HG03520 (cell line): ENCODE measurements around the gene LUZP2.

ENCODE experiments used
- ATAC-seq: cut with Tn5 transposase; IDR thresholded peaks from one replicate; pipeline ENCODE4 v1.9.1; 2021; ENCODE audit warnings: mild to moderate bottlenecking, moderate library complexity; ENCODE audit not compliant: unreplicated experiment

Gene LUZP2

DNA sequence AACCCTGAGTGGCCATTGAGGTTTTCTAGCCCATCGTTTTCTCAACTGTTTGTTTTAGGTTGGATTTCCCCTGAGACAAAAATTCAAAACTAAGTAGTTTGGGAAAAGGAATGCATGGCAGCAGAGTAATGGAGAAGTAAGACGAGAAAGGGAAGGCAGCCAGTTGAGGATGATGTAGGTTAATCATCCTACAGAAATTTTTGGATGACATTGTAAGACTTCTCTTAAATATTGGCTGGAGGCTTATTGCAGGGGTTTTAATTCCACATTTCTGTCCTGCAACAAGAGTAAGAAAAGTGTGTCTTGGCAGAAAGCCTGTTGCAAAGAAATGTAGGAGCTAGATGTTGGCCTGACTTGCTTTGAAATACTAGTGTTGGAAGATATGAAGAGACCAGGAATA lies 308.8 kb downstream of the LUZP2 start:
- ATAC-seq: no peak

DNA sequence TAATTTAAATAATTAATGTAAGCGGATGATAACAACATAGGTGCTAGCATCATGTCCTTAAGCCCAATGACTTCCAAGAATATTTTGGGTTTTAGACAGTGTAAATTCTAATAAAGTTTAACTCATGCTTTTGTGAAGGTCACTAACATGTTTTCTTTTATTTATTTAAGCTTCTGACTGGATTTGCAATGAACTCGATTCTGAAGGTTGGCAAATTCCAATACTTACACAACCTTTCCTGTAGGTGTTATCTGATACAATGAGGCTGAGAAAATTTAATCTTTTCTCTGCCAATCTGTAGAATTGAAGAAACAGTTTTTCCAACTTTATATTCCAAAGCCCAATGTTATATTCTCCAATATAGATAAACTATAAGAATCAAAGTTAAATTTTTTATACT lies 311.3 kb downstream of the LUZP2 start:
- no peak for ATAC-seq

DNA sequence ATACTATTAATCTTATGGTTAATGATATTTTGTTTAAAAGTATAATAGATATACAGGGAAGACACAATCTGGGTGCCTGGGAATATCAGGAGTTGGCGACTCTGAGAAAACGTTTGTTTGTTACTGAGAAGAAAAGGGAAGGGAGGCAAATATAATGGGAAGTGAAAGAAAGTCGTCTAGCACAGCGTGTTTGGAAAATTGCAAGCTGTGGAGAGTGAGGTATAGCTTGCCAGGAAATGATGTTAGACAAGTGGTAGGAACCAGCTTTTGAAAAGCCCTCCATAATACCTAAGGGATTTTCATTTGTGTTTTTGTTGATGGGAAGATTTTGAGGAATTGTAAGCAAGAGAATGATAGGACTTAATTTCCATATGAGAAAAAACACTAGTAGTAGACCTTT lies 322.2 kb downstream of the LUZP2 start:
- no peak for ATAC-seq

DNA sequence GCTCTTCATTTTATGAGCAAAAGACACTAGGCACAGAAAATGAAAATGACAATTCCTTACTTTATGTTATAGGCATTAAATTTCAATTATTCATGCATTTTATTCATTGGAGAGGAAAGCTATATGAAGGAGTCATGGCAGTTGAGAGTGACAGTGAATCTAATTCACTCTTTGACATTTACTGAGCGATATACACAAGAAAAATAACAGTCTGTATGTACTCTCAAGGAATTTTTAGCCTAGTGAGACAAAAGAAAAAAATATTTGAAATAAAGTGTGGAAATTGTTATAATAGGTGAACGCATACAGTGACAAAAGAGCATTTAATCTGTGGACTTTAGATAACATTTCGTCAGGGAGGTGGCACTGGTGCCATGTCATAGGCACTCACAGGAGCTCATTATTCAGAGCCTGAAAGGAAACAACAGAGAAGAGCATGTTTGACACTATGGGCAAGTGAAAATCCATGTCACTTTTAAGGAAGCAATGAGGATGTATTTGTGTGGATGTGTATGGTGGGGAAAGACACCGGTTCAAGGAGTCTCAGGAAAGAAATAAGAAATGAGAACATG lies 323.1 kb downstream of the LUZP2 start:
- ATAC-seq: no peak

DNA sequence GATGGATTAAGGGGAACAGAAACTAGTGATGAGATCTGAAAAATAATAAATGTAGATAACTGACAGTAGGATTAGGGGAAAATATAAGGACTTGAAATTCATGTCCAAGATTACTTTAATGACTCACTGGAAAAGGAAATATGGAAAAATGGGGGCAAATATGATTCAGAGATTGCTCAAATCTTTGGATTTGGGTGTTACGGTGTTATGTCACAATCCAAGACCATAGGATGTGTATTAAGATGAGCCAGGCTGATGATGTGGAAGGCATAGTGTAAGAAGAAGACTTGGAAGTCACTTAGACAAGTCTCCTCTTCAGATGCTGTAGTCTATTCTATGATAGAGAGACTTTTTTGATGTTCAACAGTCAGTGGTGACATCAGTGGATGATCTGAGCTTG lies 323.7 kb downstream of the LUZP2 start:
- ATAC-seq: no peak

DNA sequence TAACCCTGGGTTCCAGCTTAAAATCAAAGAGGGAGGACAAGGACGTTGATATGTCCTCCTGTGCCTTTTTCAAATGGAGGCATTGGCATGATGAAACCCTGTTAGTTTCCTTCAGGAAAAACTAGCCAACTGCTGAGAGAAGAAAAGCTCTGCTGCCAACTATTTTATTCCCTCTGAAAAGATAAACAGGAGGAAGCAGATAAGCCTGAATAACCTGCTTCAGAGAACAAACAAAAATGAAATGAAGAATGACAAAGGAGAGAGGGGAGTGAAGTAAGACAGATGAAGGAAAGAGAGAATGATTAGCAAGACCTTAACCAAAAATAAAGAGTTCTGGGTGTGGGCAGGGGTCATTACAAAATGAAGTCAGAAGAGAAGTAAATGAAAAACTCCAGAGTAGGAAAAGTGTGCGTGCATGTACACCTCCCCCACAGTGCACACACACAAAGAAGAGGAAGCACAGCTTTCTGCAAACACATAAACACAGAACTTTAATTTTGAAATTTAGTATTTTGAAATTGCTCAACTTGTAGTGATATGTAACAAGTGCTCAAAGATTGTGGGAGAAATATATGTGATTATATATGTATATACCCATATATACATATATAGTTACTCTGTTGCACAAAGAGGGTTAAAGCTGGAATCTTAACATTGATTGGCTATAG lies 332.2 kb downstream of the LUZP2 start:
- ATAC-seq: no peak

DNA sequence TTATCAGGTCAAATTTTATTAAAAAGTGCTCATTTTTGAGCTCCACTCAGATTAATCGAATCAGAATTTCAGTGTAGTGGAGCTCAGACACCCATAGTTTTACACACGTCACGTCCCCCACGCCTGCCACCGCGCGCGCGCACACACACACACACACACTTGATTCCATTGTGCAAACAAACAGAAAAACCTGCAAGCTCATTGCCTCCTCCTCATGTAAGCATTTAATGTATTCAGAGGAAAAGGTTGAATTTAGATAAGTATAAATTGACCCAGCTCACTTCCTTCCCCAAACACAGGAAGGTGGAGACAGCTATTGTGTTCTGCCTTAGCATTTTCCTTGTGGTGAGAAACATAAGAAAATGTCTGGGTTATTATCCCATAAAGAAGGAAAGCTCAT lies 336.7 kb downstream of the LUZP2 start:
- no peak for ATAC-seq

DNA sequence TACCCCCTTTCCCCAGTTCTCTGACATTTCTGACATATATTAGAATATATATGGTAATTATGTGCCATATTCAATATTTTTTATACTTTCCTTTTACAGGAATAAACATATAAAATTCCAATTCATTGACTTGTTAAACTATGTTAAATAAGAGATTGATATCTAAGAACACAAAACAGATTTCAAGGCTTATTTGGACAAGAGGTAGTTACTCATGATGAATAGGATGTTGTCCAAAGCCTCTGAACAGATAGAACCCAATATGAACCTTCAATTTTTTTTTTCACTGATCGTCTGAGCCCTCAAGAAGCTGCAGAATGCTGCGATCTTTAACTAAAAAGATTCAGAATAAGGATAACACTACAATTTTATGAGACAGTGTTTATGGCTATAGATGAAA lies 340.3 kb downstream of the LUZP2 start:
- ATAC-seq: no peak

DNA sequence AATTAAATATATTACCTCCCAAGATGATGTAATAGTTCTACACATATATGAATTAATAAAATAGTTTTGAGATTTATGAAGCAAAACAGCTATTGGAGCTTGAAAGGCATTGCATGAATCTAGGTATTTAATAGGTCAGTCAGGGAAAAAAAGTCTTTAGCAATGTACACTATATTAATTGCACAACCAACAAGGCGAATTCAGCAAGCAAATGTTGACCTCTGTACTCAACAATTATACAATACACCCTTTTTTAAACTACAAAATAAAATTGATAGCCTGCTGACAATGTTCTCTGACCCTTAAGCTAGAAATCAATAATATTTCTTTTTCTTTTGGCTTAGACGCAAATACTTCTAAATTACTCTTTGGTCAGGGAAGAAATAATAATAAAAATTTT lies 345.5 kb downstream of the LUZP2 start:
- no peak for ATAC-seq

DNA sequence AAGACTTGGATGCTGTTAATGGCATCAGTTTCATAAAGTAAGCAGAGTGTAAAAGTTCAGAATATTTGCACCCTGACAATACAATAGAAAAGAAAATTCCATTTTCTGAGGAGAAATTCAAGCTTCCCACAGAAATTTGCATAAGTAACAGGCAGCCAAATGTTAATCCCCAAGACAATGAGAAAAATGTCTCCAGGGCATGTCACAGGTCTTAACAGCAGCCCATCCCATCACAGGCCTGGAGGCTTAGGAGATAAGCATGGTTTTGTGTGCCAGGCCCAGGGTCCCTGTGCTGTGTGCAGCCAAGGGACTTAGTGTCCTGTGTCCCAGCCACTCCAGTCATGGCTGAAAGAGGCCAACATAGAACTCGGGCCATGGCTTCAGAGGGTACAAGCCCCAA lies 347.6 kb downstream of the LUZP2 start:
- no peak for ATAC-seq

DNA sequence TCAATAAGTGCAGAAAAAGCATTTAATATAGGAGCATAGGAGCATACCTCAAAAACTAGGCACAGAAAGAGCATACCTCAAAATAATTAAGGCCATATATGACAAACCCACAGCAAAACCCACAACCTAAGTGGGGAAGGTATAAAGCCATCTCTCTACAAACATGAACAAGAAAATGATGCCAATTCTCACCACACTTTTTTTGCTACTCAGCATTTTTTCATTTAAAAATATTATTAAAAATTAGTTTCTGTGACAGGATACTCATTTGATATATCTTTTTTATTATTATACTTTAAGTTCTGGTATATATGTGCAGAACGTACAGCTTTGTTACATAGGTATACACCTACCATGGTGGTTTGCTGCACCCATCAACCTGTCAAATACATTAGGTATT lies 352.0 kb downstream of the LUZP2 start:
- ATAC-seq: no peak

DNA sequence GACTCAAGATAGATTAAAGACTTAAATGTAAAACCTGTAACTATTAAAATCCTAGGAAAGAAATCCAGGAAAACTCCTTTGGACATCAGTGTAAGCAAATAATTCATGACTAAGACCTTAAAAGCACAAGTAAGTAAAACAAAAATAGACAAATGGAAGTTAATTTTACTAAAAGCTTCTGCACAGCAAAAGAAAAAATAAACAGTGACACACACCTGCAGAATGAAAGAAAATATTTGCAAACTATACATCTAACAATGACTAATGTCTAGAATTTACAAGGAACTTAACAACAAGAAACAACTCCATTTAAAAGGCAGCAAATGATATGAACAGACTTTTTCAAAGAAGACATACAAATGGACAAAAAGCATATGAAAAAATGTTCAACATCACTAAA lies 359.1 kb downstream of the LUZP2 start:
- no peak for ATAC-seq

DNA sequence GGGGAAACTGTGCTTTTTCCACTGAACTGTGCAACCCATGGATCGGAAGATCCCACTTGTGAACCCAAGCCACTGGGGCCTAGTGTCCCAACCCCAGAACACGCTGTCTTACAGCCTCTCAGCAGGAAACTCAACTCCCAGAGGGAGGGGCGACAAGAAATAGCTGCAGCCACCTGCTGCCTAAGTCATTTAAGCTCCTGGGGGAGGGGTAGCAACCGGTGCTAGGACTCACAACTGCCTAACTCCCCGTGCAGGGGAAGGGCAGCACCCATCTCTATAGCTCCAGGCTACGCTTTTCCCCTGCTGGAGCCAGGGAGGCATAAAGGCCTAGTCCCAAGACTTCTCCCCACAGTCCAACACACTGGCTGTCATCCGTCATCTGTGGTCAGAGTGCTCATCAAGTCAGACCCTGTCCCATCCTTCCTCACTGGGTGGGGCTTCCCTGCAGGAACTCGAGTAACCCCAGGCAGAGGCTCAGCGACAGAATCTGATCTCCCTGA lies 363.0 kb downstream of the LUZP2 start:
- ATAC-seq: no peak

DNA sequence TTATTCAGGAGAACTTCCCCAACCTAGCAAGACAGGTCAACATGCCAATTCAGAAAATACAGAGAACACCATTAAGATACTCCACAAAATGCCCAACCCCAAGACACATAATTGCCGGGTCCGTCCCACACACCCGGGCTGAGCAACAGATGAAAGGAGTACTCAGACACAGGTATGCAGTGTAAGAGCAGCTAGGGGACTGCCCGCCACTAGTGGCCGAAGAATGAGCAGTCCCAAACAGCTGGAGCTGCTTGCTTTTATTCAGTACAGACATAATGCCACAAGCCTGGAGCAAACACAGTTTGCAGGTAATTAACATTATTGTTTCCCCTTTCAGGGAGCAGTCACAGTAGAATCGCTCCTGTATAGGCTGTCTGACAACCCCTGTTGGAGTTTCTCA lies 364.6 kb downstream of the LUZP2 start:
- no peak for ATAC-seq

DNA sequence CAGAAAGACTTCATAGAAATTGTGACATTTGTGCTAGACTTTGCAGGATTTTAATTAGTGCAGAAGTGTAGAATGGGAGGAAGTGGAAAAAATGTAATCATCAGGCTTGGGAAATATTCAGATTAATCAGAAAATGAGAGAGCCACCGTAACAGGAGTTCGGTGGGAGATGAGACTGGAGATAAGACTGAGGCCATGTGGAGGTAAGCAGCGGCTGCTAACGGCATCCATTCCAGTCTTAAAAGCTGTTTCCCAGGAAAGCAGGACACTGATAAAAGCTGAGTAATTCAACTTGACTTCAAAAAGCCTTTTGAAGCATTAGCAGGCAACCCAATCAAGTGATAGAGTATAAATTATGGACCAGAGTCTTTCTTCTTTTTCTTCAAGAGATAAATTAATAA lies 369.9 kb downstream of the LUZP2 start:
- ATAC-seq: no peak

DNA sequence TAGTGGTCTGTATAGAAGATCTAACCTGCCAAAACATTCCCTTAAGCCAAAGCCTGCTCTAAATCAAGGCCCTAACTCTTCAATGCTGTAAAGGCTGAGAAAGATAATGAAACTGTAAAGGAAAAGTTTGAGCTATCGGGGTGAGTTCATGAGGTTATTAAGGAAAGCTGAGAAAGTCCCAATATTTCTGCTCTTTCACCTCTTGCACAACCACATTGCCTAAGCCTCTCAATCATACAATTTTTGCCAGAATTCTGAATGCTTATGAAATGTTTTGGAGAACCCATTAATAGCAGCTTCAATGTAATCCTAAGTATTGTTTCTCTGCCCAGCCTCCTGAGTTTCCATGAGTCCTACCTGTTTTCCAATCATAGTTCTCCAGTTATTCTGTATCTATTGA lies 373.2 kb downstream of the LUZP2 start:
- no peak for ATAC-seq

DNA sequence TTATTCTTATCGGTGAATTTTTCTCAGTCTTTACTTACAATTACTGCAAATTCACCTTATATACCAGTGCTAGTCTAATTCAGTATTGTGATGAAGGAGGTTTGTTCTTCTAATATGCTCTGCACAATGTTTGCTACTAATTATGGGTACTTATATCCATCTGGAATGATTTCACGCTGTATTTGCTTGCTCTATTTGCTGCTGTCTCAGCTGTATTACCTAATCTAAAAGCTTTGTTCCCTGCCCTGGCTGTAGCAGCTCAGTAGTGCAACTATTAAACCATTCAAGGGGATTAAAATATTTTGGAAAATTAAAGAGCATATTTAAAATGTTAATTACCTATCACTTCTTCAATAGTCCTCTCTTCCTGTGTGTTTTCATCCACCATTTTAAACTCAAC lies 375.3 kb downstream of the LUZP2 start:
- no peak for ATAC-seq

DNA sequence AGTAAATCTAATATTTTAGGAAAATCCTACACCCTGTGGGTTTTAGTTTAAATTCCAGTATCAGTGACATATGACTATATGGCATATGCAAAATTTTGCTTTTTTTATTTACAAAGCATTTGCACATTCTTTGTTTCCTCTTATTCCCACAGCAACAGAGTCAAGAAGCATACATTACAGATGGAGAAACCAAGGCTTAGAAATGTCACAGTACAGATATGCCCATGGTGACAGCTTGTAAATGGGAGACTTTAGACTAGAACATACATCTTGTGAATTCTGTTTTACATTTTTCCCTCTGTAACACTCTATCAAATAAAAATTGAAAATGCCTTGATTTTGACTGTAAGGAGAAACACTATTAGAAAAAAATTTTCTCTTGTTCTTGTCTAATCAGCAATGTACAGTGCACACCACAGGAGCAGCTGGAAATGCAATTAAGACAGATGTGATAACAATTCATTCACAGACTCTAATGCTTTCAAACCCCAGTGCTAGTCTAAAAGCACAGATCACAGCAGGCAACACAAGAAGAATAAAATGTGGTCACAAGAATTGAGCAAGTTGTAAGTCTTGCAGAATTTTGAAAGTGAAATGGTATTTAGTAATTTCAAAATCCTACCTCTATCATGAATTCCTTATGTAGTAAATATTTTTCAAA lies 375.9 kb downstream of the LUZP2 start:
- ATAC-seq: no peak

DNA sequence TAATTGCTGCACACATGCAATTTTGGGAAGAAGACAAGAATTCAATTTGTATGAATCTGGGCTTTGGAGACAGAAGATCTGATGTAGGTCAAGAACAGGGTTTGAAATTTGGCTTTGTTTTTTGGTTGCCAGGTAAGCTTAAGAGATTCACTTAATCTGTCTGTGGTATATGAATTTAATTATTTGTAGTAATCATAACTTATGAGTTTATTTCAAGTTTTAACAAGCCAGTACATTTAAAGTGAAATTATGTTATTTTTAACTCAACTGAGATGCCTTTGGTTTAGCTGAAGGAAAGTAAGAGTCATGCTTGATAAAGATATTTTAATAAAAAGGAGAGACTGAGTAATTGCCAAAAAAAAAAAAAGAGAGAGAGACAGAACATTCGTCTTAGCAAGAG lies 384.1 kb downstream of the LUZP2 start:
- ATAC-seq: no peak

DNA sequence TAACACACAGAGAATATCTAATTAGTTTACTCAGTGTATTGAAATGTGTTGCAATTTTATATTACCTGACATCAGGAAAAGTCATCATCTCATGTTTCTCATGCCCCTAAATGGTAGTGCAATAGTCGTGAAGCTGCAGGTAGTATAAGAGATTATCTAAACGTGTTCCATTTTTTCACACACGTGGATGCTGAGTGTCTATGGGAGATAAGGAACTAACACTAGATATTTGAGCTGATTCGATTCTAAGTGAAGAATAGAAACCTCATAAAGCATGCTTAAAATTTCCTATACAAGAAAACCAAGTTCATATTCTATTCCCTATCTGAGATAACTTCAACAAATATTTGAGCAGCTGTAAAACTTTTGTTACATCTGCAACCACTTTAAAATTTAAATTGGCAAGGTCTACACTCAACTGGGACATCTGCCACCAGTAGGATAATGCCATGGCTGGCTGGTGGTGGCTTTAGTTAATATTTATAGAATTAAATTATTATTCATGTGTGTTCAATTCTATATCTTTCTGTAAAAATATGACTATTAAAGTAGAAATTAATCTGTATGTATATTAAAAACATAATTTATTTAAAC lies 388.8 kb downstream of the LUZP2 start:
- ATAC-seq: no peak

DNA sequence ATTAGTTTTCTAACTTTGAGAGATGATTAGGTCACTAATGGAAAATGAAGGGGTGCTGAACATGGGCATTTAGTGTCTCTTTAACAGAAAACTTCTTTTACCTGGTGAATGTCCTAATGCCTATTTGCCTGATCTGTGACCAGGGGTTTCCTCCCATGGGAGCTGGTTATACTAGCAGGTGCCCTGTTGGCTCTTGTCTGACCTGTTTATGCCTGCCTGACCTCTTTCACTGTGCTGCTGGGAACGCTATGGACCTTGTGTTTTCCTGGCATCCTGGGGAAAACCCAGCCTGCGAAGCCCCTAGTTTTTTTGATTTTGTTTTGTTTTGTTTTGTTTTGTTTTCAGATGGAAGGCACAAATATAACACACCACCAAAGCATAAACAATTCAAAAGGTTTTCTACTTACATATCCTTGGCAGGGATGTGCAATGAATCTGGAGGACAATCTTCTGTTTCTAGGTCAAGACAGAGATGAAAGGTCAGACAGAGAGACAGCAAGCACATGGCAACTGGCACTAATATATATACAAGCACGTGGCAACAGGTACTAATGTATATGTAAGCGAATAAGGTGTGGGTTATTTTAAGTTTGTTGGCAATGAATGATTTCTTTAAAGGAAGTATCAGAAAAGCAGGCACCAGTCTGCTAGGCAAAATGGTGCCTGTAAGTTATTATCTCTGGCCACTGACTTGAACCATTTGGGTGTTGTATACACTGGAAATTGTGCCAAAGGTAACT lies 390.2 kb downstream of the LUZP2 start:
- ATAC-seq: no peak
